ENCODE data around the gene DNM1. TPM values are rescaled to one million over a fixed set of nuclear protein-coding genes. Genes with fewer than 3 reads are reported as not detected.

Gene DNM1
- total and polyA plus RNA-seq, 2 of the 8 experiments (the other 6 are each of a cell fraction or from before 2014, with no cell fraction given): 34.3 to 62.7 TPM

- TF ChIP-seq ATF2 (IDR thresholded peaks at IDR 0.05; ENCODE audit: low read length): no peak
- no peak for TF ChIP-seq CHD2 (IDR thresholded peaks at IDR 0.05; ENCODE audit: low read length)
- TF ChIP-seq TCF12 (IDR thresholded peaks at IDR 0.05; ENCODE audit: low read depth, low read length): no peak
- TF ChIP-seq KDM5A (IDR thresholded peaks at IDR 0.05; ENCODE audit: low read length): no peak
- peak; percentile 78 for TF ChIP-seq KDM4A (IDR thresholded peaks at IDR 0.05; ENCODE audit: low read depth, low read length, severe bottlenecking)
- TF ChIP-seq SIX5 (IDR thresholded peaks at IDR 0.05; ENCODE audit: low read depth, low read length): no peak
- TF ChIP-seq TEAD4 (IDR thresholded peaks at IDR 0.05; ENCODE audit: low read depth, low read length): no peak
- TF ChIP-seq SP1 (IDR thresholded peaks at IDR 0.05; ENCODE audit: low read depth, low read length): peak; percentile 51; the same call in 1 of the 2 replicates
- no peak for TF ChIP-seq CEBPB (IDR thresholded peaks at IDR 0.05; ENCODE audit: low read depth, low read length)
- no peak for TF ChIP-seq RNF2 (IDR thresholded peaks at IDR 0.05; ENCODE audit: borderline replicate concordance, low read depth, low read length, missing control alignments, poor library complexity, severe bottlenecking)
- peak; percentile 71 for TF ChIP-seq POLR2AphosphoS5 (IDR thresholded peaks at IDR 0.05; ENCODE audit: low read depth, low read length)
- TF ChIP-seq MAX (IDR thresholded peaks at IDR 0.05): peak; percentile 55; the same call in 1 of the 2 replicates
- TF ChIP-seq TBP (IDR thresholded peaks at IDR 0.05; ENCODE audit: low read depth, low read length): peak; percentile 29
- no peak for TF ChIP-seq ATF3 (IDR thresholded peaks at IDR 0.05; ENCODE audit: insufficient read depth, low read depth, low read length)
- no peak for TF ChIP-seq USF2 (IDR thresholded peaks at IDR 0.05; ENCODE audit: low read length)
Observed at GRCh38 chr9:128159784-128160602, 43.2 kb upstream of the DNM1 start, which contains the start of gene BBLN (continued).
